H1 (cell line): ENCODE data around the gene TCEA2. TPM values are rescaled to one million over a fixed set of nuclear protein-coding genes. Genes with fewer than 3 reads are reported as not detected.

Experiments used
- CTCF ChIA-PET: fragments of 300-600 bp; sonication (Branson Sonifier 250); formaldehyde crosslinking; loops from one replicate; lab custom pipeline; 2021; ENCODE audit not compliant: partially characterized antibody; lab: Charles Lee
- POLR2A ChIA-PET: fragments of 300-600 bp; sonication (Branson Sonifier 250); formaldehyde crosslinking; loops from one replicate; lab custom pipeline; 2021; ENCODE audit warnings: inconsistent platforms; ENCODE audit not compliant: partially characterized antibody; lab: Charles Lee
- DNase-seq, 2 experiments: peaks; one replicate each; pipeline versions ENCODE4 v3.0.0 to v3.0.0-alpha.2; 2010 to 2022; ENCODE audit warnings: low spot score in 2 of 2, low read depth in 1 of 2, mixed read lengths in 1 of 2
- FAIRE-seq: peaks from 2 replicates; lab custom pipeline; 2011; peaks lifted over from hg19 to GRCh38; lab: Jason Lieb, UNC
- H2AFZ ChIP-seq: 2 replicates; pipeline ENCODE4 v1.8.1; 2012; ENCODE audit warnings: low read length, inconsistent platforms
- H2AK5ac ChIP-seq: 2 replicates; pipeline ENCODE4 v1.6.1; 2013; ENCODE audit warnings: low read depth, low read length
- H2BK120ac ChIP-seq: replicated peaks from 2 replicates; pipeline ENCODE3; 2013; ENCODE audit warnings: low read depth, low read length, inconsistent platforms
- H2BK12ac ChIP-seq: 2 replicates; pipeline ENCODE4 v1.6.1; 2013; ENCODE audit warnings: low read depth, low read length
- H2BK15ac ChIP-seq: 2 replicates; pipeline ENCODE4 v1.6.1; 2013; ENCODE audit warnings: low read length
- H2BK20ac ChIP-seq: 2 replicates; pipeline ENCODE4 v1.6.1; 2013; ENCODE audit warnings: low read length
- H2BK5ac ChIP-seq: 2 replicates; pipeline ENCODE4 v1.6.1; 2013; ENCODE audit warnings: low read depth, low read length
- H3K14ac ChIP-seq: 2 replicates; pipeline ENCODE4 v1.6.1; 2013; ENCODE audit warnings: inconsistent platforms; ENCODE audit not compliant: insufficient read length
- H3K18ac ChIP-seq: 2 replicates; pipeline ENCODE4 v1.6.1; 2013; ENCODE audit warnings: low read length; ENCODE audit errors: extremely low read depth
- H3K23ac ChIP-seq: 2 replicates; pipeline ENCODE4 v1.6.1; 2013; ENCODE audit warnings: inconsistent platforms; ENCODE audit not compliant: insufficient read length
- H3K23me2 ChIP-seq: 2 replicates; pipeline ENCODE4 v1.6.1; 2013; ENCODE audit warnings: low read depth, low read length
- H3K27ac ChIP-seq: 2 replicates; pipeline ENCODE4 v1.6.1; 2011; ENCODE audit warnings: low read depth, low read length, inconsistent platforms
- H3K27me3 ChIP-seq, 4 experiments: replicated peaks in 1 of 4; 1 replicate in 1 of 4; 2 replicates in 3 of 4; pipeline versions ENCODE4 v1.6.1 to v1.8.1; 2011 to 2013; ENCODE audit warnings: low read length in 3 of 4, mild to moderate bottlenecking in 3 of 4, inconsistent platforms in 2 of 4, mixed read lengths in 2 of 4, moderate library complexity in 1 of 4; ENCODE audit not compliant: control insufficient read depth in 3 of 4, insufficient read depth in 3 of 4; ENCODE audit errors: extremely low read depth in 1 of 4
- H3K36me3 ChIP-seq, 4 experiments: 2 replicates each; pipeline versions ENCODE4 v1.6.1 to v1.8.1; 2011 to 2013; ENCODE audit warnings: mild to moderate bottlenecking in 4 of 4, low read length in 3 of 4, moderate library complexity in 2 of 4, control low read depth in 1 of 4, inconsistent platforms in 1 of 4; ENCODE audit not compliant: insufficient read depth in 4 of 4, control insufficient read depth in 2 of 4
- H3K4ac ChIP-seq: replicated peaks from 2 replicates; pipeline ENCODE3; 2013; ENCODE audit warnings: low read length, low read depth, mixed read lengths, inconsistent platforms; ENCODE audit not compliant: insufficient read length
- H3K4me1 ChIP-seq, 4 experiments: replicated peaks in 1 of 4; 1 replicate in 1 of 4; 2 replicates in 3 of 4; pipeline versions ENCODE4 v1.6.1 to v1.8.1; 2011 to 2013; ENCODE audit warnings: low read length in 3 of 4, inconsistent platforms in 2 of 4, mixed read lengths in 1 of 4; ENCODE audit not compliant: insufficient read depth in 4 of 4, control insufficient read depth in 3 of 4
- H3K4me2 ChIP-seq, 2 experiments: 2 replicates each; pipeline versions ENCODE4 v1.6.1 to v1.8.1; 2011 to 2013; ENCODE audit warnings: low read depth in 2 of 2, low read length in 2 of 2, control low read depth in 1 of 2, inconsistent platforms in 1 of 2, mild to moderate bottlenecking in 1 of 2; ENCODE audit not compliant: insufficient read depth in 1 of 2
- H3K4me3 ChIP-seq, 4 experiments: fragments of 200-600, 300-600 bp in 1 of 4; sonication (generic), shearing (Covaris generic), sonication (Bioruptor Twin) in 1 of 4; 2 replicates each; pipeline versions ENCODE4 v1.5.1 to v1.8.1; 2011 to 2016; ENCODE audit warnings: low read length in 4 of 4, low read depth in 3 of 4, control low read depth in 2 of 4, inconsistent platforms in 2 of 4, mild to moderate bottlenecking in 2 of 4, mixed read lengths in 1 of 4, moderate library complexity in 1 of 4; ENCODE audit not compliant: insufficient read depth in 2 of 4; ENCODE audit errors: extremely low read depth in 1 of 4
- H3K56ac ChIP-seq: replicated peaks from 2 replicates; pipeline ENCODE3; 2013; ENCODE audit warnings: low read depth, mild to moderate bottlenecking, mixed read lengths, low read length, inconsistent platforms; ENCODE audit not compliant: insufficient read length
- H3K79me1 ChIP-seq: 2 replicates; pipeline ENCODE4 v1.6.1; 2013; ENCODE audit warnings: low read depth, low read length, control low read depth
- H3K79me2 ChIP-seq, 2 experiments: 2 replicates each; pipeline versions ENCODE4 v1.6.1 to v1.8.1; 2012 to 2013; ENCODE audit warnings: low read length in 2 of 2, mild to moderate bottlenecking in 2 of 2, inconsistent platforms in 1 of 2; ENCODE audit not compliant: insufficient read depth in 2 of 2, control insufficient read depth in 1 of 2
- H3K9ac ChIP-seq, 4 experiments: replicated peaks in 1 of 4; 1 replicate in 1 of 4; 2 replicates in 3 of 4; pipeline versions ENCODE4 v1.6.1 to v1.8.1; 2011 to 2013; ENCODE audit warnings: low read depth in 3 of 4, low read length in 3 of 4, control low read depth in 2 of 4, mild to moderate bottlenecking in 2 of 4, moderate library complexity in 2 of 4, inconsistent platforms in 1 of 4; ENCODE audit errors: extremely low read depth in 1 of 4
- H3K9me3 ChIP-seq, 2 experiments: 2 replicates each; pipeline versions ENCODE4 v1.6.1 to v1.8.1; 2012 to 2013; ENCODE audit warnings: mild to moderate bottlenecking in 2 of 2, moderate library complexity in 2 of 2, control low read depth in 1 of 2, inconsistent platforms in 1 of 2, low read depth in 1 of 2, low read length in 1 of 2, mixed read lengths in 1 of 2; ENCODE audit not compliant: insufficient read depth in 2 of 2
- H4K20me1 ChIP-seq, 2 experiments: replicated peaks in 1 of 2; 2 replicates each; pipeline versions ENCODE3 to v1.8.1; 2011 to 2013; ENCODE audit warnings: inconsistent platforms in 2 of 2, low read length in 2 of 2, mild to moderate bottlenecking in 1 of 2; ENCODE audit not compliant: insufficient read depth in 2 of 2, control insufficient read depth in 1 of 2
- H4K5ac ChIP-seq: 2 replicates; pipeline ENCODE4 v1.6.1; 2013; ENCODE audit warnings: low read length, low read depth, mixed read lengths, inconsistent platforms; ENCODE audit not compliant: insufficient read length
- H4K8ac ChIP-seq: 2 replicates; pipeline ENCODE4 v1.8.0; 2013; ENCODE audit warnings: mild to moderate bottlenecking, moderate library complexity, low read length, inconsistent platforms; ENCODE audit not compliant: insufficient read depth; ENCODE audit errors: extremely low read depth
- H4K91ac ChIP-seq: replicated peaks from 2 replicates; pipeline ENCODE3; 2013; ENCODE audit warnings: low read length, mixed read lengths, inconsistent platforms; ENCODE audit not compliant: insufficient read length
- CBX8 ChIP-seq: fragments of 300-800, 300-1000 bp; sonication (generic); IDR thresholded peaks from 2 replicates; pipeline ENCODE4 v1.7.1; 2016; ENCODE audit warnings: low read depth, low read length, borderline replicate concordance
- FOSL1 ChIP-seq: IDR thresholded peaks from 2 replicates; pipeline ENCODE4 v1.6.1; 2011; ENCODE audit warnings: mild to moderate bottlenecking, low read depth, low read length, moderate library complexity; ENCODE audit not compliant: insufficient read depth
- MAX ChIP-seq: IDR thresholded peaks from 2 replicates; pipeline ENCODE4 v1.6.1; 2012; ENCODE audit warnings: inconsistent platforms
- WGBS, 2 experiments: shearing (Covaris generic) in 1 of 2; methylation state at CpG; one replicate each; pipeline versions ENCODE4 v1.1.6 to v1.1.7; 2013 to 2015; ENCODE audit warnings: low lambda C conversion rate in 2 of 2, mixed read lengths in 2 of 2, inconsistent platforms in 1 of 2, low coverage in 1 of 2, missing lambda C conversion rate in 1 of 2; ENCODE audit not compliant: insufficient replicate concordance in 2 of 2, insufficient coverage in 1 of 2, insufficient read length in 1 of 2; ENCODE audit errors: extremely low coverage in 1 of 2, missing lambda C conversion rate in 1 of 2; 5-methylcytosine and 5-hydroxymethylcytosine counted together
- polyA plus RNA-seq, 7 experiments: library from polyadenylated mRNA; depleted of rRNA in 3 of 7; stranded (reverse) in 5 of 7; unstranded in 2 of 7; fragments of >200 nt in 5 of 7; fragments of 200-250 nt in 2 of 7; gene quantifications; 1 replicate in 5 of 7; 2 replicates in 1 of 7; 4 replicates in 1 of 7; pipeline versions ENCODE4 v1.2.1 to v1.2.3, GENCODE V29; 2011 to 2013; ENCODE audit warnings: missing spikeins in 2 of 7, mixed read lengths in 2 of 7
- total RNA-seq: library from RNA; stranded (reverse); fragmentation: NEBNext Ultra II Directional; extraction: Animal tissue kit (Norgen Biotek cat#: 25700); gene quantifications from 2 replicates; pipeline ENCODE4 v1.2.1, GENCODE V29; 2021

The TCEA2 gene
- total and polyA plus RNA-seq, 2 of the 8 experiments (the other 6 are each of a cell fraction or from before 2014, with no cell fraction given), result 41.4 to 42.3 TPM

- WGBS, 2 experiments, result 95% methylated on average over 20 of the region's 20 CpGs; no CpG with 5 or more reads in 1 of the 2 experiments
- ChIA-PET CTCF (interaction anchor here (0.9 kb wide), 1 partner anchor 13 kb away, joined by 4 read pairs; no protein-coding TSS in a partner anchor), POLR2A (interaction anchor here (1.0 kb wide), 1 partner anchor 89 kb away, joined by 3 read pairs; no protein-coding TSS in a partner anchor)
- Histone ChIP-seq H3K4me3 (no peak overlapping the region), H3K79me2 (no peaks in the 10 kb centered on the region), H3K27ac (no peak overlapping the region), H4K91ac (no peak overlapping the region), H3K4me2 (no peak overlapping the region), H2BK120ac (no peak overlapping the region), H3K23ac (no peak overlapping the region), H4K5ac (no peak overlapping the region), H3K18ac (no peak overlapping the region), H2BK5ac (no peak overlapping the region), H2AFZ (no peak overlapping the region), H3K4ac (no peak overlapping the region), H3K56ac (no peak overlapping the region), H4K20me1 (peaks cover 0 to 6% of the 10 kb centered on the region in 2 experiments), H3K27me3 (no peaks in the 10 kb centered on the region), H2BK20ac (no peak overlapping the region), H4K8ac (no peak overlapping the region), H3K9ac (no peak overlapping the region), H3K14ac (no peak overlapping the region), H3K9me3 (no peaks in the 10 kb centered on the region), H3K36me3 (peaks cover 19 to 49% (median 38%) of the 10 kb centered on the region in 4 experiments), H3K23me2 (no peaks in the 10 kb centered on the region), H2BK12ac (no peak overlapping the region), H3K79me1 (peaks cover 2% of the 10 kb centered on the region; the same call in 1 of the 2 replicates), H2AK5ac (no peak overlapping the region), H2BK15ac (no peak overlapping the region), H3K4me1 (peaks cover 0 to 2% (median under 1%) of the 10 kb centered on the region in 4 experiments; a peak in 2 of 7 replicates)
- FAIRE-seq (no peak), DNase-seq (no peak)
- TF ChIP-seq CBX8, result no peak
- no peak for TF ChIP-seq MAX
- no peak for TF ChIP-seq FOSL1
Observed at GRCh38 chr20:64030371-64031134, 32.4 kb upstream of the TCEA2 start.
